Activated naive CD4-positive, alpha-beta T cell treated with anti-CD3 and anti-CD28 coated beads, Interleukin-2, amount 10 ng/mL, durations not matched to agents 7 days and 5 days (primary cell): Measurements from ENCODE around the gene HTD2.
"Not testable (repeated sequence)": the region's sequence is repeated elsewhere in the genome, so short reads cannot be mapped to it uniquely, and the experiment has no call there.

Experiments used
- CTCF ChIA-PET: fragments of 350-600 bp; sonication (Branson Sonifier 250); formaldehyde crosslinking; loops from one replicate; lab custom pipeline; 2021; ENCODE audit warnings: antibody characterized with exemption; lab: Charles Lee
- DNase-seq: peaks from one replicate; pipeline ENCODE4 v3.0.0-alpha.2; 2020
- H3K27ac Mint-ChIP-seq: one replicate; pipeline ENCODE4 v1.8.0; 2021; ENCODE audit warnings: mild to moderate bottlenecking, moderate library complexity, mixed read lengths
- H3K27me3 Mint-ChIP-seq: one replicate; pipeline ENCODE4 v1.8.0; 2021; ENCODE audit warnings: mild to moderate bottlenecking, mixed read lengths
- H3K36me3 Mint-ChIP-seq: one replicate; pipeline ENCODE4 v1.8.0; 2021; ENCODE audit warnings: mixed read lengths
- H3K4me1 Mint-ChIP-seq: one replicate; pipeline ENCODE4 v1.8.0; 2021; ENCODE audit warnings: mixed read lengths
- H3K4me3 Mint-ChIP-seq: one replicate; pipeline ENCODE4 v1.8.0; 2021; ENCODE audit warnings: mild to moderate bottlenecking, moderate library complexity, mixed read lengths
- H3K9me3 Mint-ChIP-seq: one replicate; pipeline ENCODE4 v1.8.0; 2021; ENCODE audit warnings: mixed read lengths

HTD2 gene

GRCh38 chr3:58281069-58281468 is 25.3 kb upstream of the HTD2 start:
- CTCF ChIA-PET, result no interaction called here
- no peak for DNase-seq
- H3K9me3 Mint-ChIP-seq, result no peaks in the 10 kb centered on the region
- H3K27ac Mint-ChIP-seq, result no peak overlapping the region
- no peak overlapping the region for H3K4me3 Mint-ChIP-seq
- H3K27me3 Mint-ChIP-seq, result no peaks in the 10 kb centered on the region
- H3K4me1 Mint-ChIP-seq, result no peaks in the 10 kb centered on the region
- no peaks in the 10 kb centered on the region for H3K36me3 Mint-ChIP-seq

GRCh38 chr3:58285334-58285733 is 21.0 kb upstream of the HTD2 start:
- H3K9me3 Mint-ChIP-seq, result no peaks in the 10 kb centered on the region
- no peaks in the 10 kb centered on the region for H3K27me3 Mint-ChIP-seq
- no peaks in the 10 kb centered on the region for H3K4me1 Mint-ChIP-seq
- no peak overlapping the region for H3K27ac Mint-ChIP-seq
- peak; percentile 13 for DNase-seq
- CTCF ChIA-PET, result no interaction called here
- peaks cover 2% of the 10 kb centered on the region for H3K36me3 Mint-ChIP-seq
- H3K4me3 Mint-ChIP-seq, result no peak overlapping the region

GRCh38 chr3:58287354-58287753 is 19.0 kb upstream of the HTD2 start:
- Mint-ChIP-seq H3K9me3 (no peaks in the 10 kb centered on the region), H3K27ac (no peak overlapping the region), H3K4me1 (no peaks in the 10 kb centered on the region), H3K36me3 (peaks cover 2% of the 10 kb centered on the region), H3K4me3 (no peak overlapping the region), H3K27me3 (no peaks in the 10 kb centered on the region)
- CTCF ChIA-PET, result interaction anchor here (0.8 kb wide), 1 partner anchor 12 kb away, joined by 3 read pairs; no protein-coding TSS in a partner anchor
- DNase-seq, result peak; percentile 12

GRCh38 chr3:58288011-58288728 is 18.1 kb upstream of the HTD2 start:
- H3K27ac Mint-ChIP-seq, result no peak overlapping the region
- DNase-seq, result peak; percentile 19
- CTCF ChIA-PET, result interaction anchor here (0.8 to 0.9 kb wide), 2 partner anchors 12 to 18 kb away, joined by 3 read pairs; partner anchors contain the start of genes HTD2 and RPP14
- peaks cover 2% of the 10 kb centered on the region for H3K36me3 Mint-ChIP-seq
- H3K4me3 Mint-ChIP-seq, result no peak overlapping the region
- H3K4me1 Mint-ChIP-seq, result no peaks in the 10 kb centered on the region
- no peaks in the 10 kb centered on the region for H3K9me3 Mint-ChIP-seq
- no peaks in the 10 kb centered on the region for H3K27me3 Mint-ChIP-seq

GRCh38 chr3:58288964-58289613 is 17.2 kb upstream of the HTD2 start:
- H3K27me3 Mint-ChIP-seq, H3K9me3 Mint-ChIP-seq, H3K36me3 Mint-ChIP-seq, H3K4me3 Mint-ChIP-seq, H3K27ac Mint-ChIP-seq, CTCF ChIA-PET, H3K4me1 Mint-ChIP-seq, DNase-seq: not testable (repeated sequence)

GRCh38 chr3:58290446-58290845 is 15.9 kb upstream of the HTD2 start:
- H3K27ac Mint-ChIP-seq, H3K9me3 Mint-ChIP-seq, CTCF ChIA-PET, H3K27me3 Mint-ChIP-seq, H3K4me3 Mint-ChIP-seq, H3K36me3 Mint-ChIP-seq, DNase-seq, H3K4me1 Mint-ChIP-seq: not testable (repeated sequence)

- H3K27ac Mint-ChIP-seq, result no peak overlapping the region
- CTCF ChIA-PET, result interaction anchor here (0.7 to 1.5 kb wide), 3 partner anchors 10 to 25 kb away, joined by 3 read pairs; partner anchors contain the start of genes HTD2 and RPP14
- H3K4me3 Mint-ChIP-seq, result no peak overlapping the region
These were observed 14.5 kb upstream of the HTD2 start for GRCh38 chr3:58291671-58292338.

GRCh38 chr3:58292866-58293265 is 13.5 kb upstream of the HTD2 start:
- peaks cover 2% of the 10 kb centered on the region for H3K36me3 Mint-ChIP-seq
- H3K9me3 Mint-ChIP-seq, result peaks cover 2% of the 10 kb centered on the region
- CTCF ChIA-PET, result interaction anchor here (0.7 to 1.5 kb wide), 2 partner anchors 9 to 105 kb away, joined by 3 read pairs; no protein-coding TSS in a partner anchor
- DNase-seq, result no peak
- H3K4me1 Mint-ChIP-seq, result no peaks in the 10 kb centered on the region
- no peak overlapping the region for H3K4me3 Mint-ChIP-seq
- H3K27me3 Mint-ChIP-seq, result peaks cover 1% of the 10 kb centered on the region
- H3K27ac Mint-ChIP-seq, result no peak overlapping the region

More at GRCh38 chr3:58291671-58292338, 14.5 kb upstream of the HTD2 start:
- no peaks in the 10 kb centered on the region for H3K27me3 Mint-ChIP-seq
- H3K36me3 Mint-ChIP-seq, result peaks cover 2% of the 10 kb centered on the region
- no peak for DNase-seq
- H3K4me1 Mint-ChIP-seq, result no peaks in the 10 kb centered on the region
- peaks cover 2% of the 10 kb centered on the region for H3K9me3 Mint-ChIP-seq

- no peaks in the 10 kb centered on the region for H3K4me1 Mint-ChIP-seq
- H3K27ac Mint-ChIP-seq, result no peak overlapping the region
- DNase-seq, result no peak
- CTCF ChIA-PET, result interaction anchor here (1.7 kb wide), 1 partner anchor 110 kb away, joined by 4 read pairs; no protein-coding TSS in a partner anchor
- H3K4me3 Mint-ChIP-seq, result no peak overlapping the region
- H3K27me3 Mint-ChIP-seq, result peaks cover 8% of the 10 kb centered on the region
- no peaks in the 10 kb centered on the region for H3K36me3 Mint-ChIP-seq
- H3K9me3 Mint-ChIP-seq, result peaks cover 2% of the 10 kb centered on the region
These were observed 12.8 kb upstream of the HTD2 start for GRCh38 chr3:58293516-58293915.

- Mint-ChIP-seq H3K4me1 (no peaks in the 10 kb centered on the region), H3K36me3 (no peaks in the 10 kb centered on the region), H3K9me3 (peaks cover 3% of the 10 kb centered on the region), H3K27ac (no peak overlapping the region), H3K4me3 (no peak overlapping the region), H3K27me3 (peaks cover 35% of the 10 kb centered on the region)
- CTCF ChIA-PET, result interaction anchor here (1.1 kb wide), 1 partner anchor 10 kb away, joined by 5 read pairs; the partner anchor contains the start of genes HTD2 and RPP14
- no peak for DNase-seq
These were observed 10.1 kb upstream of the HTD2 start for GRCh38 chr3:58296269-58296668.

GRCh38 chr3:58296843-58297242 is 9.5 kb upstream of the HTD2 start:
- Mint-ChIP-seq H3K27ac (no peak overlapping the region), H3K36me3 (no peaks in the 10 kb centered on the region), H3K4me1 (no peaks in the 10 kb centered on the region), H3K27me3 (peaks cover 41% of the 10 kb centered on the region), H3K9me3 (peaks cover 5% of the 10 kb centered on the region), H3K4me3 (no peak overlapping the region)
- DNase-seq, result no peak
- CTCF ChIA-PET, result interaction anchor here (1.1 to 1.2 kb wide), 2 partner anchors 9 to 11 kb away, joined by 3 read pairs; partner anchors contain the start of genes HTD2 and RPP14

GRCh38 chr3:58298190-58298589 is 8.1 kb upstream of the HTD2 start:
- CTCF ChIA-PET, result interaction anchor here (2.2 to 4.7 kb wide), 2 partner anchors 110 to 120 kb away, joined by 11 to 43 read pairs; no protein-coding TSS in a partner anchor
- Mint-ChIP-seq H3K27ac (no peak overlapping the region), H3K36me3 (no peaks in the 10 kb centered on the region), H3K9me3 (peaks cover 5% of the 10 kb centered on the region), H3K4me3 (no peak overlapping the region), H3K4me1 (no peaks in the 10 kb centered on the region), H3K27me3 (peaks cover 48% of the 10 kb centered on the region)
- no peak for DNase-seq

- no peak for DNase-seq
- no peak overlapping the region for H3K4me3 Mint-ChIP-seq
- H3K4me1 Mint-ChIP-seq, result no peaks in the 10 kb centered on the region
- H3K36me3 Mint-ChIP-seq, result no peaks in the 10 kb centered on the region
- no peak overlapping the region for H3K27ac Mint-ChIP-seq
- CTCF ChIA-PET, result interaction anchor here (1.3 to 4.7 kb wide), 3 partner anchors 59 to 121 kb away, joined by 4 to 43 read pairs (median 11); no protein-coding TSS in a partner anchor
- H3K9me3 Mint-ChIP-seq, result peaks cover 5% of the 10 kb centered on the region
- peaks cover 49% of the 10 kb centered on the region for H3K27me3 Mint-ChIP-seq
These were observed 7.2 kb upstream of the HTD2 start for GRCh38 chr3:58299075-58299474.
